Endothelial cell of umbilical vein (primary cell): ENCODE data around the gene CERS6. TPM values are rescaled to one million over a fixed set of nuclear protein-coding genes. Genes with fewer than 3 reads are reported as not detected.

Source experiments
- BruUV-seq: library from RNA; stranded (reverse); fragments of 400-500 nt; replicated peaks from 2 replicates; lab custom pipeline; 2021; lab: Mats Ljungman, UMichigan
- CTCF ChIA-PET: fragments of 300-600, 350-600 bp; sonication (Branson Sonifier 250); formaldehyde crosslinking; loops from one replicate; lab custom pipeline; 2021; ENCODE audit warnings: antibody characterized with exemption, inconsistent platforms; lab: Charles Lee
- POLR2A ChIA-PET: fragments of 300-600, 350-600 bp; sonication (Branson Sonifier 250); formaldehyde crosslinking; loops from one replicate; lab custom pipeline; 2021; ENCODE audit warnings: antibody characterized with exemption, inconsistent platforms; lab: Charles Lee
- DNase-seq: peaks from one replicate; pipeline ENCODE4 v3.0.0-alpha.2; 2011; ENCODE audit warnings: low read depth, low spot score
- FAIRE-seq: peaks from 2 replicates; lab custom pipeline; 2011; peaks lifted over from hg19 to GRCh38; lab: Jason Lieb, UNC
- H2AFZ ChIP-seq: 2 replicates; pipeline ENCODE4 v1.6.0; 2012; ENCODE audit warnings: low read depth, low read length, control low read depth, inconsistent platforms
- H3K27ac ChIP-seq: 2 replicates; pipeline ENCODE4 v1.5.1; 2011; ENCODE audit warnings: low read depth, mild to moderate bottlenecking, control low read depth, low read length, moderate library complexity; ENCODE audit not compliant: insufficient read depth
- H3K27me3 ChIP-seq, 2 experiments: 2 replicates each; pipeline versions ENCODE4 v1.6.0 to v1.6.1; 2011; ENCODE audit warnings: low read length in 2 of 2, mixed read lengths in 1 of 2; ENCODE audit not compliant: control insufficient read depth in 2 of 2, insufficient read depth in 2 of 2
- H3K36me3 ChIP-seq, 2 experiments: 2 replicates in 1 of 2; 3 replicates in 1 of 2; pipeline ENCODE4 v1.5.1; 2011; ENCODE audit warnings: low read length in 2 of 2, mild to moderate bottlenecking in 1 of 2, moderate library complexity in 1 of 2; ENCODE audit not compliant: control insufficient read depth in 2 of 2, insufficient read depth in 2 of 2; ENCODE audit errors: extremely low read depth in 1 of 2
- H3K4me1 ChIP-seq: 3 replicates; pipeline ENCODE4 v1.5.1; 2011; ENCODE audit warnings: mild to moderate bottlenecking, low read length; ENCODE audit not compliant: control insufficient read depth, insufficient read depth; ENCODE audit errors: extremely low read depth
- H3K4me2 ChIP-seq: 2 replicates; pipeline ENCODE4 v1.6.1; 2011; ENCODE audit warnings: low read length, control low read depth, mixed read lengths; ENCODE audit not compliant: insufficient read depth
- H3K4me3 ChIP-seq, 3 experiments: fragments of 200-600 bp in 1 of 3; sonication (generic), shearing (Covaris generic) in 1 of 3; replicated peaks in 1 of 3; 2 replicates each; pipeline ENCODE4 v1.5.1; 2011 to 2016; ENCODE audit warnings: control low read depth in 3 of 3, low read length in 3 of 3, mild to moderate bottlenecking in 2 of 3, inconsistent platforms in 1 of 3, low read depth in 1 of 3, moderate library complexity in 1 of 3; ENCODE audit not compliant: insufficient read depth in 1 of 3
- H3K79me2 ChIP-seq: 2 replicates; pipeline ENCODE4 v1.6.0; 2012; ENCODE audit warnings: low read length, inconsistent platforms; ENCODE audit not compliant: control insufficient read depth, insufficient read depth
- H3K9ac ChIP-seq: replicated peaks from 2 replicates; pipeline ENCODE3; 2011; ENCODE audit warnings: low read length, control low read depth; ENCODE audit not compliant: insufficient read depth; ENCODE audit errors: extremely low read depth
- H3K9me1 ChIP-seq: replicated peaks from 3 replicates; pipeline ENCODE4 v1.6.0; 2011; ENCODE audit warnings: mild to moderate bottlenecking, low read length; ENCODE audit not compliant: control insufficient read depth, insufficient read depth; ENCODE audit errors: extremely low read depth
- H3K9me3 ChIP-seq: replicated peaks from 2 replicates; pipeline ENCODE4 v1.5.1; 2012; ENCODE audit warnings: low read length, inconsistent platforms; ENCODE audit not compliant: control insufficient read depth, insufficient read depth
- H4K20me1 ChIP-seq: replicated peaks from 2 replicates; pipeline ENCODE3; 2011; ENCODE audit warnings: mild to moderate bottlenecking, low read length; ENCODE audit not compliant: control insufficient read depth, insufficient read depth; ENCODE audit errors: extremely low read depth
- CTCF ChIP-seq, 2 donors: IDR thresholded peaks; 1 replicate in 1 of 2; 2 replicates in 1 of 2; pipeline ENCODE4 v1.5.1; 2011; ENCODE audit warnings: low read length in 2 of 2, mild to moderate bottlenecking in 2 of 2, moderate library complexity in 2 of 2, control low read depth in 1 of 2, inconsistent platforms in 1 of 2, low read depth in 1 of 2; ENCODE audit not compliant: insufficient read depth in 1 of 2; ENCODE audit errors: extremely low read depth in 1 of 2
- EZH2 ChIP-seq: IDR thresholded peaks from 2 replicates; pipeline ENCODE4 v1.6.1; 2012; ENCODE audit warnings: borderline replicate concordance, low read depth, mild to moderate bottlenecking, moderate library complexity, low read length, inconsistent platforms; ENCODE audit not compliant: severe bottlenecking
- FOS ChIP-seq: IDR thresholded peaks from 2 replicates; pipeline ENCODE4 v1.6.1; 2011; ENCODE audit warnings: mild to moderate bottlenecking, low read length, moderate library complexity, borderline replicate concordance; ENCODE audit not compliant: insufficient read depth
- GATA2 ChIP-seq: IDR thresholded peaks from 2 replicates; pipeline ENCODE4 v1.7.0; 2011; ENCODE audit warnings: low read depth, mild to moderate bottlenecking, moderate library complexity, mixed read lengths, low read length; ENCODE audit not compliant: insufficient read length, insufficient read depth
- JUN ChIP-seq: IDR thresholded peaks from 2 replicates; pipeline ENCODE4 v1.6.1; 2011; ENCODE audit warnings: borderline replicate concordance, low read depth; ENCODE audit not compliant: insufficient read length, insufficient read depth
- dilution Hi-C: fragments of 300-500 bp; cut with MboI; formaldehyde crosslinking; loops from one replicate; pipeline ENCODE4 v1.15.0; 2019; ENCODE audit warnings: low sequenced_read_pairs; ENCODE audit not compliant: extremely low pct_ligation_motif_present
- intact Hi-C: fragments of 100-400 bp; cut with micrococcal nuclease; formaldehyde crosslinking; loops from one replicate; pipeline ENCODE4 v1.10.0; 2022
- polyA plus RNA-seq, 4 experiments: library from polyadenylated mRNA; depleted of rRNA in 3 of 4; stranded (reverse) in 3 of 4; unstranded in 1 of 4; fragments of >200 nt; gene quantifications; 2 replicates each; pipeline versions ENCODE4 v1.2.1 to v1.2.3, GENCODE V29; 2011 to 2012; ENCODE audit warnings: missing spikeins in 1 of 4
- total RNA-seq: library from RNA; stranded (reverse); gene quantifications from 2 replicates; pipeline ENCODE4 v1.2.3, GENCODE V29; 2021

Gene CERS6
- total and polyA plus RNA-seq, 2 donors (not counting 3 experiments of a cell fraction or from before 2014, with no cell fraction given), result 2.7 to 11.7 TPM

GRCh38 chr2:168536925-168537466, 80.9 kb downstream of the CERS6 start:
- Histone ChIP-seq H2AFZ (no peak overlapping the region), H3K9me1 (no peaks in the 10 kb centered on the region), H3K9me3 (no peaks in the 10 kb centered on the region), H4K20me1 (no peaks in the 10 kb centered on the region), H3K4me3 (no peak overlapping the region), H3K4me2 (no peak overlapping the region), H3K4me1 (peaks cover 19% of the 10 kb centered on the region), H3K79me2 (peaks cover 2% of the 10 kb centered on the region), H3K36me3 (no peaks in the 10 kb centered on the region), H3K9ac (no peak overlapping the region), H3K27ac (no peak overlapping the region), H3K27me3 (no peaks in the 10 kb centered on the region)
- dilution Hi-C loops (no loop called here), intact Hi-C loops (no loop called here)
- DNase-seq (no peak), FAIRE-seq (no peak)
- BruUV-seq, result no TSS peak
- ChIA-PET POLR2A (no interaction called here), CTCF (interaction anchor here (1.2 kb wide), 1 partner anchor 16 kb away, joined by 3 read pairs; no protein-coding TSS in a partner anchor)
- no peak for TF ChIP-seq CTCF (IDR thresholded peaks at IDR 0.05; ENCODE audit: extremely low read depth in 1 of 2, insufficient read depth in 1 of 2, low read depth in 1 of 2, low read length in 2 of 2)
- peak; percentile 48 for TF ChIP-seq JUN
- TF ChIP-seq GATA2, result peak; percentile 19
- peak; percentile 72 for TF ChIP-seq FOS
- TF ChIP-seq EZH2, result no peak

- Histone ChIP-seq H2AFZ (no peak overlapping the region), H3K36me3 (no peaks in the 10 kb centered on the region), H3K9me1 (no peaks in the 10 kb centered on the region), H3K4me1 (peaks cover 19% of the 10 kb centered on the region), H4K20me1 (no peaks in the 10 kb centered on the region), H3K9ac (no peak overlapping the region), H3K27ac (no peak overlapping the region), H3K4me3 (no peak overlapping the region), H3K79me2 (peaks cover 2% of the 10 kb centered on the region), H3K9me3 (no peaks in the 10 kb centered on the region), H3K4me2 (no peak overlapping the region), H3K27me3 (no peaks in the 10 kb centered on the region)
- FAIRE-seq, result no peak
- POLR2A ChIA-PET, result no interaction called here
- no TSS peak for BruUV-seq
- intact Hi-C loops (no loop called here), dilution Hi-C loops (no loop called here)
- DNase-seq, result no peak
- CTCF ChIA-PET, result no interaction called here
- TF ChIP-seq JUN, result no peak
Observed at GRCh38 chr2:168538133-168538532, 82.1 kb downstream of the CERS6 start.
